ENCODE results near the gene RNU5D-1. TPM values are rescaled to one million over a fixed set of nuclear protein-coding genes. Genes with fewer than 3 reads are reported as not detected.

The RNU5D-1 gene
- total and polyA plus RNA-seq, 8 donors, result not detected

DNA sequence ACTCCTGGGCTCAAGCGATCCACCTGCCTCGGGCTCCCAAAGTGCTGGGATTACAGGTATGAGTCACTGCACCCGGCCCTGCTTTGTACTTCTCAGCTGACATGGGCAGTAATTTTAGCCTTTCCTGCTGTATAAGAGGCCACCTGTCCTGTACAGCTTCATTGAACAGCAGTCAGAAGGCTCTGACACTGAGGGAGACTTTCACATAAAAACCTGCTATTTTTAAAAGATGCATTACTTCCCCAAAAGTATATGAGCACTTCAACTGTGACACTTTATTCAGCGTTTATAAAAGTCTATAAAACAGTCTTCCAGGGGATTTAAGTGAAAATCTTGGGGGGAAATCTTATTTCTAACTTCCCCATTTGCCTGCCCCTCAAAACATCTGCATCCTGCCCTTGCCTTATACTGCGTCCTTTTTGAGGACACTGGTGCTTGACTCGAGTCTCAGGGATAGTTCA, 17.6 kb downstream of the RNU5D-1 start:
- FAIRE-seq, result no peak
- no peak for ATAC-seq
- Histone ChIP-seq H3K9me3 (no peaks in the 10 kb centered on the region), H3K36me3 (no peaks in the 10 kb centered on the region), H3K27me3 (no peaks in the 10 kb centered on the region), H3K27ac (no peak overlapping the region), H3K4me1 (peaks cover 0 to 6% (median 0%) of the 10 kb centered on the region in 3 donors), H3K4me3 (no peak overlapping the region)
- WGBS, 2 donors, result 45 to 58% methylated on average over 6 of the region's 6 CpGs
- TF ChIP-seq, protein P1, sequence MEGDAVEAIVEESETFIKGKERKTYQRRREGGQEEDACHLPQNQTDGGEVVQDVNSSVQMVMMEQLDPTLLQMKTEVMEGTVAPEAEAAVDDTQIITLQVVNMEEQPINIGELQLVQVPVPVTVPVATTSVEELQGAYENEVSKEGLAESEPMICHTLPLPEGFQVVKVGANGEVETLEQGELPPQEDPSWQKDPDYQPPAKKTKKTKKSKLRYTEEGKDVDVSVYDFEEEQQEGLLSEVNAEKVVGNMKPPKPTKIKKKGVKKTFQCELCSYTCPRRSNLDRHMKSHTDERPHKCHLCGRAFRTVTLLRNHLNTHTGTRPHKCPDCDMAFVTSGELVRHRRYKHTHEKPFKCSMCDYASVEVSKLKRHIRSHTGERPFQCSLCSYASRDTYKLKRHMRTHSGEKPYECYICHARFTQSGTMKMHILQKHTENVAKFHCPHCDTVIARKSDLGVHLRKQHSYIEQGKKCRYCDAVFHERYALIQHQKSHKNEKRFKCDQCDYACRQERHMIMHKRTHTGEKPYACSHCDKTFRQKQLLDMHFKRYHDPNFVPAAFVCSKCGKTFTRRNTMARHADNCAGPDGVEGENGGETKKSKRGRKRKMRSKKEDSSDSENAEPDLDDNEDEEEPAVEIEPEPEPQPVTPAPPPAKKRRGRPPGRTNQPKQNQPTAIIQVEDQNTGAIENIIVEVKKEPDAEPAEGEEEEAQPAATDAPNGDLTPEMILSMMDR (IDR thresholded peaks at IDR 0.05), result no peak
- intact Hi-C loops (cut with DNase I), result no loop called here
- DNase-seq, result no peak

DNA sequence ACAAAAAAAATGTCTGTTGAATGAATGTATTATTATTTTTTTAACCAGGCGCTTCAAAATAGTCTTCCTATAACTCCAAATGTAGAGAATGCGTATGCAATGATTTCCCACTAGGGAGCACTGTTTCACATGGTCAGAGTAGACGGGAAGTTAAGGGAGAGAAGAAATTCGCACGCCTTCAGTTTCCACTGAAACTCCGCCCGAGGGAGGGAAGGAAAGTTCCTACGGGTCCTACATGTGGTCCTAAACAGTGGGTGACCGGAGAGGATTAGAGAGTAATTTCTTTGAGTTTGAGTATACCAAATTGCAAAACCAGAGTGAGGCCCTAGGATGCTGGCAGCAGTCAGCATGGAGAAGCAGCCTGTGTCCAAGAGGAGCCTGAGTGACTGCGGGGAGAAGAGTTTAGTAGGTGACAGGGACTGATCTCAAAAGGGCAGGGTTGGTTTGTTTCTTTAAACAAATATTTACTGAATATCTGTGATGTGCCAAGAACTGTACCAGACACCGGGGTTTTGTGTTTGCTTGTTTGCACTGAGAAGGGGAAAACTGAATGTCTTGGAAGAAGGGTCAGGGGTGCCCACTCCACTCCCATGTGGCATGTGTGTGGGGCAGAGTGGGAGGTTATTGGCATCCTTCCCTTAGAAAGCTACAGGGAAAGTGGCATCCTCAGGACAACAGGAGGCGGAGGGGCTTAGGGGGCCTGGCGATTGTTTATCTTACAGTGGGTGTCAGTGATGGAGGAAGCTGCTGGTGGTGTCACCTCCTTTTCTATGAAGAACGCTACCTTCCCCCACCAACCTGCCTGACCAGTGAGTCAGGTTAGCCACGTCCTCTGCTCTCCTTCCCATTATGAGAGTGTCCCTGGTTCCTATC, 22.8 kb downstream of the RNU5D-1 start:
- ATAC-seq, result peak; percentile 75 to 97 (median 94)
- H3K4me1 ChIP-seq, result no peaks in the 10 kb centered on the region
- FAIRE-seq, result peak; percentile 67
- no peaks in the 10 kb centered on the region for H3K27me3 ChIP-seq
- TF ChIP-seq, protein P1 (IDR thresholded peaks at IDR 0.05), result peak; percentile 28 to 61 (median 42)
- H3K36me3 ChIP-seq, result no peaks in the 10 kb centered on the region
- 29 to 35% methylated on average over 15 of the region's 15 CpGs for WGBS, 2 donors
- intact Hi-C loops (cut with DNase I), result no loop called here
- H3K27ac ChIP-seq, result no peak overlapping the region
- H3K9me3 ChIP-seq, result no peaks in the 10 kb centered on the region
- peak in 2 of 6 donors; percentile 23 to 43 for DNase-seq
- H3K4me3 ChIP-seq, result peak overlapping the region in 1 of 4 donors; percentile 19

DNA sequence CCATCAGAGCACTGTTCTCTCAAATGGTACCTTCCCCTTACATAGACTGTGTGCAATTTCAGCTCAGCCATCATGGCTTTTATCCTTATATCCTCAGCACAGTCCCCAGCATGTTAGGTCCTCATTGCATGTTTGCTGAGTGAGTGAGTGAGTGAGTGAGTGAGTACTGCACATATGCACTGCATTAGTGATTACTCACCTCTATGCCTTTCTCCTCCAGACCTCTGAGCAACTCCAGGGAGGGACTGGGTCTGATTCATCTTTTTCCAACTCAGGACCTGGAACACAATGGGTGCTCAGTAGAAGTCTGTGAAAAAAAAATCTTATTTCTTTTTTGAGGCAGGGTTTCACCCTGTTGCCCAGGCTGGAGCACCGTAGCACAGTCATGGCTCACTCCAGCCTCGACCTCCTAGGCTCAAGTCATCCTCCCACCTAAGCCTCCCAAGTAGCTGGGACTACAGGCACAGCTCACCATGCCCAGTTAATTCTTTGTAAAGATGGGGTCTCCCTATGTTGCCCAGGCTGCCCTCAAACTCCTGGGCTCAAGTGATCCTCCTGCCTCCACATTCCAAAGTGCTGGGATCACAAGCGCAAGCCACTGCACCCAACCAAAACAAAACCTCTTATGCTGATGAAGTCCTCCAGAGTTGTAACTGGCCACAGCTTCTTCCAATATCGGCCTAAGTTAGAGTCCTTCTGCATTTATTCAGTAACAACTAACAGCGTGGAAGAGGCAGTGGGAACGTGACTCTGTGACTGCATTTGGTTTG, 23.7 kb downstream of the RNU5D-1 start:
- Histone ChIP-seq H3K36me3 (no peaks in the 10 kb centered on the region), H3K4me1 (no peaks in the 10 kb centered on the region), H3K9me3 (no peaks in the 10 kb centered on the region), H3K4me3 (no peak overlapping the region), H3K27ac (no peak overlapping the region), H3K27me3 (no peaks in the 10 kb centered on the region)
- TF ChIP-seq, protein P1 (IDR thresholded peaks at IDR 0.05), result no peak
- ATAC-seq, result peak in 1 of 4 donors; percentile 8
- WGBS, 2 donors, result 71 to 82% methylated on average over 6 of the region's 6 CpGs
- no peak for DNase-seq
- intact Hi-C loops (cut with DNase I), result no loop called here
- FAIRE-seq, result no peak

DNA sequence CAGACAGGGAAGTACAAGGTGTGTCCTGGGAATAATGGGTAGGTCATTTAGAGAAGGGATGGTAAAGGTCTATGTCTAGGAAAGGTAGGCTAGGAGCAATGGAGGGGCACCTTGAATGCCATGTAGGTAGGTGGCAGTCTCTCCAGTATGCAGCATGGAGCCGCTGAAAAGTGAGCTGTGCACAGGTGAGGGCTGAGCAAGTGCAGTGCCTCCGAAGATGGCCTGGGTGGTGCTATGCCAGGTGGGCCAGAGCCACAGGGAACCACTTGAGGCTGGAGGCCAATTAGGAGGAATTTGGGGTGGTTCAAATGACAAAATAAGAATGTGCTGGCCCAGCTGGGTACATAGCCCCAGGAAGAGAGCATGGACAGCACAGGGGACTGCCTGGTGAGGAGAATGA, 25.0 kb downstream of the RNU5D-1 start:
- Histone ChIP-seq H3K4me3 (no peak overlapping the region), H3K36me3 (no peaks in the 10 kb centered on the region), H3K9me3 (no peaks in the 10 kb centered on the region), H3K27me3 (no peaks in the 10 kb centered on the region), H3K4me1 (no peaks in the 10 kb centered on the region), H3K27ac (no peak overlapping the region)
- no peak for ATAC-seq
- intact Hi-C loops (cut with DNase I), result no loop called here
- DNase-seq, result no peak
- WGBS, 2 donors, result 72 to 83% methylated on average over 2 of the region's 2 CpGs
- TF ChIP-seq, protein P1 (IDR thresholded peaks at IDR 0.05), result no peak
- no peak for FAIRE-seq
